Left ventricle myocardium inferior (tissue), 1 donor: ENCODE data around the gene DDX10. TPM values are rescaled to one million over a fixed set of nuclear protein-coding genes. Genes with fewer than 3 reads are reported as not detected.

Experiments
- DNase-seq: peaks from one replicate; pipeline ENCODE4 v3.0.0-alpha.2; 2020
- H3K27ac ChIP-seq: fragments of 200-600 bp; replicated peaks from 2 replicates; pipeline ENCODE4 v1.8.0; 2021
- H3K27me3 ChIP-seq: fragments of 200-600 bp; 2 replicates; pipeline ENCODE4 v1.8.0; 2021; ENCODE audit warnings: low read depth
- H3K36me3 ChIP-seq: fragments of 200-600 bp; 2 replicates; pipeline ENCODE4 v1.8.0; 2021
- H3K4me1 ChIP-seq: fragments of 200-600 bp; 2 replicates; pipeline ENCODE4 v1.8.0; 2021
- H3K4me3 ChIP-seq: fragments of 200-600 bp; 2 replicates; pipeline ENCODE4 v1.8.0; 2021; ENCODE audit warnings: mild to moderate bottlenecking, moderate library complexity
- H3K9me3 ChIP-seq: fragments of 200-600 bp; replicated peaks from 2 replicates; pipeline ENCODE4 v1.8.0; 2021
- intact Hi-C: fragments of 100-400 bp; cut with micrococcal nuclease; formaldehyde crosslinking; loops from one replicate; pipeline ENCODE4 v1.11.0; 2022
- total RNA-seq: library from RNA; stranded (reverse); fragmentation: NEBNext Ultra II Directional; extraction: Animal tissue kit (Norgen Biotek cat#: 25700); gene quantifications from one replicate; pipeline ENCODE4 v1.2.1, GENCODE V29; 2021
- TF ChIP-seq, protein P1 (sequence below): fragments of 200-600 bp; IDR thresholded peaks from 2 replicates; pipeline ENCODE4 v1.8.0; 2021; ENCODE audit warnings: antibody characterized with exemption, mild to moderate bottlenecking, borderline replicate concordance
- donor health status: DM: no; HTN: yes; CAD: no; lungs with severe emphysema.

Gene DDX10
- total RNA-seq, 1 donor from 2014 or later, result 11.7 TPM

DNA sequence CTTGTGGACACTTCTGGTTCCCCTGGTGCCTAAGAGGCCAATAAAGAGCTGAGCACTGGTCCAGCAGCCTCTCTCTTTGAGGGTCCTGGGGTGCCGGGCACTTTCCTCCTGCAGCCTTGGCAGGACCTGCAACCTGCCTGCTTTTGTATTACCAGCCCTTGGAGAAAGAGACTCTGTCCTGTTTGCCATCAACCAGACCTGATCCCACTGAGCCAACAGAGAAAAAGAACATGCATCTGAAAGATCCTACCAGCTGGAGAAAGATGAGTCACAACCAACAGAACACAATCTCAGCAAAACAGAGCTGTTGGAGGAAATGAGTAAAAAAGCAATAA is 321.0 kb downstream of the DDX10 start:
- TF ChIP-seq, protein P1, sequence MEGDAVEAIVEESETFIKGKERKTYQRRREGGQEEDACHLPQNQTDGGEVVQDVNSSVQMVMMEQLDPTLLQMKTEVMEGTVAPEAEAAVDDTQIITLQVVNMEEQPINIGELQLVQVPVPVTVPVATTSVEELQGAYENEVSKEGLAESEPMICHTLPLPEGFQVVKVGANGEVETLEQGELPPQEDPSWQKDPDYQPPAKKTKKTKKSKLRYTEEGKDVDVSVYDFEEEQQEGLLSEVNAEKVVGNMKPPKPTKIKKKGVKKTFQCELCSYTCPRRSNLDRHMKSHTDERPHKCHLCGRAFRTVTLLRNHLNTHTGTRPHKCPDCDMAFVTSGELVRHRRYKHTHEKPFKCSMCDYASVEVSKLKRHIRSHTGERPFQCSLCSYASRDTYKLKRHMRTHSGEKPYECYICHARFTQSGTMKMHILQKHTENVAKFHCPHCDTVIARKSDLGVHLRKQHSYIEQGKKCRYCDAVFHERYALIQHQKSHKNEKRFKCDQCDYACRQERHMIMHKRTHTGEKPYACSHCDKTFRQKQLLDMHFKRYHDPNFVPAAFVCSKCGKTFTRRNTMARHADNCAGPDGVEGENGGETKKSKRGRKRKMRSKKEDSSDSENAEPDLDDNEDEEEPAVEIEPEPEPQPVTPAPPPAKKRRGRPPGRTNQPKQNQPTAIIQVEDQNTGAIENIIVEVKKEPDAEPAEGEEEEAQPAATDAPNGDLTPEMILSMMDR, result no peak
- DNase-seq, result no peak
- Histone ChIP-seq H3K27ac (no peak overlapping the region), H3K4me1 (peaks cover 16% of the 10 kb centered on the region), H3K4me3 (no peak overlapping the region), H3K9me3 (peaks cover 11% of the 10 kb centered on the region), H3K27me3 (no peaks in the 10 kb centered on the region), H3K36me3 (no peaks in the 10 kb centered on the region)
- intact Hi-C loops, result no loop called here

Other genes with a start within 250 kb of the DDX10 start
- 0.36 TPM for gene C11orf65, start 197.5 kb upstream of the DDX10 start, total RNA-seq
- gene POGLUT3, start 166.7 kb upstream of the DDX10 start, total RNA-seq, result 11.9 TPM
- gene EXPH5, start 71.3 kb upstream of the DDX10 start, total RNA-seq, result 0.88 TPM